Activated naive CD4-positive, alpha-beta T cell treated with anti-CD3 and anti-CD28 coated beads, Interleukin-2, amount 50 U/mL, for 24 hours (primary cell): ENCODE data around the gene LRP5.

Experiments used
- H3K27ac Mint-ChIP-seq: one replicate; pipeline ENCODE4 v1.8.0; 2021; ENCODE audit warnings: mild to moderate bottlenecking, mixed read lengths
- H3K27me3 Mint-ChIP-seq: one replicate; pipeline ENCODE4 v1.8.0; 2021; ENCODE audit warnings: mixed read lengths
- H3K36me3 Mint-ChIP-seq: one replicate; pipeline ENCODE4 v1.8.0; 2021; ENCODE audit warnings: mixed read lengths
- H3K4me1 Mint-ChIP-seq: one replicate; pipeline ENCODE4 v1.8.0; 2021; ENCODE audit warnings: mixed read lengths
- H3K4me3 Mint-ChIP-seq: one replicate; pipeline ENCODE4 v1.8.0; 2021; ENCODE audit warnings: mild to moderate bottlenecking, mixed read lengths
- H3K9me3 Mint-ChIP-seq: one replicate; pipeline ENCODE4 v1.8.0; 2021; ENCODE audit warnings: mixed read lengths

Gene LRP5

GRCh38 chr11:68313574-68314202 lies 1.3 kb downstream of the LRP5 start:
- H3K36me3 Mint-ChIP-seq = no peaks in the 10 kb centered on the region
- H3K27ac Mint-ChIP-seq = peak overlapping the region; percentile 87
- peaks cover 3% of the 10 kb centered on the region for H3K27me3 Mint-ChIP-seq
- peaks cover 16% of the 10 kb centered on the region for H3K4me1 Mint-ChIP-seq
- peak overlapping the region; percentile 87 for H3K4me3 Mint-ChIP-seq
- no peaks in the 10 kb centered on the region for H3K9me3 Mint-ChIP-seq

- peaks cover 16% of the 10 kb centered on the region for H3K4me1 Mint-ChIP-seq
- H3K9me3 Mint-ChIP-seq = no peaks in the 10 kb centered on the region
- H3K27ac Mint-ChIP-seq = no peak overlapping the region
- H3K4me3 Mint-ChIP-seq = peak overlapping the region; percentile 30
- peaks cover 3% of the 10 kb centered on the region for H3K27me3 Mint-ChIP-seq
- H3K36me3 Mint-ChIP-seq = no peaks in the 10 kb centered on the region
These were observed 2.1 kb downstream of the LRP5 start for GRCh38 chr11:68314203-68315170.

- peak overlapping the region; percentile 30 for H3K4me3 Mint-ChIP-seq
- peak overlapping the region; percentile 35 for H3K27ac Mint-ChIP-seq
- peaks cover 3% of the 10 kb centered on the region for H3K27me3 Mint-ChIP-seq
- peaks cover 16% of the 10 kb centered on the region for H3K4me1 Mint-ChIP-seq
- H3K9me3 Mint-ChIP-seq = no peaks in the 10 kb centered on the region
- H3K36me3 Mint-ChIP-seq = no peaks in the 10 kb centered on the region
These were observed 3.0 kb downstream of the LRP5 start for GRCh38 chr11:68315171-68315920.

- Mint-ChIP-seq H3K36me3 (no peaks in the 10 kb centered on the region), H3K27me3 (peaks cover 3% of the 10 kb centered on the region)
These were observed 4.9 kb downstream of the LRP5 start for GRCh38 chr11:68317147-68317785.

GRCh38 chr11:68321293-68322051 lies 9.1 kb downstream of the LRP5 start:
- Mint-ChIP-seq H3K4me3 (no peak overlapping the region), H3K9me3 (no peaks in the 10 kb centered on the region), H3K36me3 (no peaks in the 10 kb centered on the region), H3K27me3 (peaks cover 1% of the 10 kb centered on the region), H3K27ac (no peak overlapping the region), H3K4me1 (no peaks in the 10 kb centered on the region)

More at GRCh38 chr11:68317147-68317785, 4.9 kb downstream of the LRP5 start:
- H3K4me1 Mint-ChIP-seq = peaks cover 10% of the 10 kb centered on the region
- no peaks in the 10 kb centered on the region for H3K9me3 Mint-ChIP-seq
- no peak overlapping the region for H3K27ac Mint-ChIP-seq
- no peak overlapping the region for H3K4me3 Mint-ChIP-seq

- Mint-ChIP-seq H3K27me3 (no peaks in the 10 kb centered on the region), H3K27ac (no peak overlapping the region), H3K9me3 (no peaks in the 10 kb centered on the region)
These were observed 9.7 kb downstream of the LRP5 start for GRCh38 chr11:68322052-68322430.

GRCh38 chr11:68324241-68324640 lies 11.8 kb downstream of the LRP5 start:
- Mint-ChIP-seq H3K9me3 (no peaks in the 10 kb centered on the region), H3K4me3 (no peak overlapping the region), H3K27me3 (no peaks in the 10 kb centered on the region), H3K4me1 (peaks cover 22% of the 10 kb centered on the region), H3K27ac (no peak overlapping the region), H3K36me3 (no peaks in the 10 kb centered on the region)

More at GRCh38 chr11:68322052-68322430, 9.7 kb downstream of the LRP5 start:
- Mint-ChIP-seq H3K36me3 (no peaks in the 10 kb centered on the region), H3K4me1 (no peaks in the 10 kb centered on the region), H3K4me3 (no peak overlapping the region)

GRCh38 chr11:68324695-68325094 lies 12.3 kb downstream of the LRP5 start:
- Mint-ChIP-seq H3K36me3 (no peaks in the 10 kb centered on the region), H3K27me3 (no peaks in the 10 kb centered on the region), H3K27ac (no peak overlapping the region), H3K4me1 (peaks cover 26% of the 10 kb centered on the region), H3K9me3 (no peaks in the 10 kb centered on the region), H3K4me3 (no peak overlapping the region)

GRCh38 chr11:68325183-68325906 lies 13.0 kb downstream of the LRP5 start:
- Mint-ChIP-seq H3K36me3 (no peaks in the 10 kb centered on the region), H3K27ac (no peak overlapping the region), H3K4me3 (no peak overlapping the region), H3K9me3 (no peaks in the 10 kb centered on the region), H3K4me1 (peaks cover 33% of the 10 kb centered on the region), H3K27me3 (no peaks in the 10 kb centered on the region)

GRCh38 chr11:68325907-68326220 lies 13.5 kb downstream of the LRP5 start:
- H3K4me1 Mint-ChIP-seq = peaks cover 38% of the 10 kb centered on the region
- no peaks in the 10 kb centered on the region for H3K36me3 Mint-ChIP-seq
- H3K9me3 Mint-ChIP-seq = no peaks in the 10 kb centered on the region
- no peak overlapping the region for H3K27ac Mint-ChIP-seq
- H3K4me3 Mint-ChIP-seq = no peak overlapping the region
- no peaks in the 10 kb centered on the region for H3K27me3 Mint-ChIP-seq

GRCh38 chr11:68326334-68327215 lies 14.2 kb downstream of the LRP5 start:
- Mint-ChIP-seq H3K36me3 (no peaks in the 10 kb centered on the region), H3K27me3 (no peaks in the 10 kb centered on the region), H3K27ac (no peak overlapping the region), H3K4me3 (no peak overlapping the region), H3K9me3 (no peaks in the 10 kb centered on the region), H3K4me1 (peaks cover 44% of the 10 kb centered on the region)

GRCh38 chr11:68327586-68328370 lies 15.4 kb downstream of the LRP5 start:
- Mint-ChIP-seq H3K4me3 (peak overlapping the region; percentile 60), H3K27me3 (no peaks in the 10 kb centered on the region), H3K9me3 (no peaks in the 10 kb centered on the region), H3K27ac (no peak overlapping the region), H3K36me3 (no peaks in the 10 kb centered on the region), H3K4me1 (peaks cover 56% of the 10 kb centered on the region)
